Measurements from ENCODE around the gene POF1B.

POF1B gene

GRCh38 chrX:85243761-85244449 is 135.6 kb downstream of the POF1B start, which contains the start of the genes SATL1 and ZNF711:
TSS of gene SATL1 (minus strand) at chrX:85243779. CDS start at chrX:85108968, 134,811 bp downstream.
TSS of gene ZNF711 (plus strand) at chrX:85243991. CDS start at chrX:85247573, 3,582 bp downstream.
- in situ Hi-C loops (cut with MboI; ENCODE audit: low sequenced_read_pairs) = no loop called here

GRCh38 chrX:85243155-85243554 is 136.3 kb downstream of the POF1B start:
- in situ Hi-C loops (cut with MboI; ENCODE audit: low sequenced_read_pairs) = no loop called here

Measured in HL-60/S4 (cell line).